Measurements from ENCODE around the gene PPP1R1C. TPM values are rescaled to one million over a fixed set of nuclear protein-coding genes. Genes with fewer than 3 reads are reported as not detected.

The PPP1R1C gene
- total RNA-seq, 4 donors from 2014 or later, result 0.96 to 4.3 TPM; not detected in 2

- intact Hi-C loops (cut with DNase I; ENCODE audit: low total_unique reads) (loop anchor here (1.0 kb wide), 1 partner anchor 20 kb away; no protein-coding TSS in a partner anchor), in situ Hi-C loops (cut with MboI; ENCODE audit: low pct_ligation_motif_present in 1 of 4, low pct_unique_long_range_greater_than_20kb in 1 of 4, low sequenced_read_pairs in 3 of 4) (no loop called here)
- DNase-seq, result no peak
- TF ChIP-seq CTCF (IDR thresholded peaks at IDR 0.05) (no peak), POLR2AphosphoS5 (IDR thresholded peaks at IDR 0.05) (no peak), EP300 (IDR thresholded peaks at IDR 0.05; ENCODE audit: low read depth) (no peak), POLR2A (IDR thresholded peaks at IDR 0.05) (no peak)
- Histone ChIP-seq H3K27me3 (no peaks in the 10 kb centered on the region), H3K4me1 (no peaks in the 10 kb centered on the region), H3K9me3 (peaks cover 0 to under 1% of the 10 kb centered on the region in 2 donors), H3K4me3 (no peak overlapping the region), H3K27ac (no peak overlapping the region), H3K36me3 (no peaks in the 10 kb centered on the region)
- WGBS, 2 donors (ENCODE audit: low coverage in 1 of 2), result 81 to 100% methylated on average over 1 to 5 of the region's 5 CpGs
Observed at GRCh38 chr2:182015334-182016109, 29.9 kb downstream of the PPP1R1C start.

GRCh38 chr2:182018218-182018617 is 32.6 kb downstream of the PPP1R1C start:
- Histone ChIP-seq H3K27ac (no peak overlapping the region), H3K4me1 (no peaks in the 10 kb centered on the region), H3K9me3 (peaks cover under 1 to 9% of the 10 kb centered on the region in 2 donors), H3K36me3 (no peaks in the 10 kb centered on the region), H3K4me3 (no peak overlapping the region), H3K27me3 (no peaks in the 10 kb centered on the region)
- intact Hi-C loops (cut with DNase I; ENCODE audit: low total_unique reads) (no loop called here), in situ Hi-C loops (cut with MboI; ENCODE audit: low pct_ligation_motif_present in 1 of 4, low pct_unique_long_range_greater_than_20kb in 1 of 4, low sequenced_read_pairs in 3 of 4) (no loop called here)
- no peak for TF ChIP-seq EP300 (IDR thresholded peaks at IDR 0.05; ENCODE audit: low read depth)
- no peak for TF ChIP-seq POLR2AphosphoS5 (IDR thresholded peaks at IDR 0.05)
- TF ChIP-seq POLR2A (IDR thresholded peaks at IDR 0.05), result no peak
- no peak for TF ChIP-seq CTCF (IDR thresholded peaks at IDR 0.05)
- WGBS, 2 donors (ENCODE audit: low coverage in 1 of 2), result 74 to 100% methylated on average over 1 of the region's 1 CpG
- no peak for DNase-seq

- Histone ChIP-seq H3K27me3 (no peaks in the 10 kb centered on the region), H3K9me3 (peaks cover 9 to 17% of the 10 kb centered on the region in 2 donors), H3K27ac (no peak overlapping the region), H3K36me3 (no peaks in the 10 kb centered on the region), H3K4me1 (no peaks in the 10 kb centered on the region), H3K4me3 (no peak overlapping the region)
- DNase-seq, result no peak
- in situ Hi-C loops (cut with MboI; ENCODE audit: low pct_ligation_motif_present in 1 of 4, low pct_unique_long_range_greater_than_20kb in 1 of 4, low sequenced_read_pairs in 3 of 4), result no loop called here
- intact Hi-C loops (cut with DNase I; ENCODE audit: low total_unique reads), result no loop called here
- no peak for TF ChIP-seq POLR2AphosphoS5 (IDR thresholded peaks at IDR 0.05)
- no peak for TF ChIP-seq POLR2A (IDR thresholded peaks at IDR 0.05)
- TF ChIP-seq CTCF (IDR thresholded peaks at IDR 0.05), result no peak
- TF ChIP-seq EP300 (IDR thresholded peaks at IDR 0.05; ENCODE audit: low read depth), result no peak
- 76 to 82% methylated on average over 2 of the region's 2 CpGs for WGBS, 2 donors (ENCODE audit: low coverage in 1 of 2)
Observed at GRCh38 chr2:182019731-182020130, 34.1 kb downstream of the PPP1R1C start.

GRCh38 chr2:182020286-182021070 is 34.8 kb downstream of the PPP1R1C start:
- no peaks in the 10 kb centered on the region for H3K27me3 ChIP-seq
- no peak overlapping the region for H3K4me3 ChIP-seq
- no peaks in the 10 kb centered on the region for H3K36me3 ChIP-seq
- 38 to 41% methylated on average over 4 of the region's 4 CpGs for WGBS, 2 donors (ENCODE audit: low coverage in 1 of 2)
- intact Hi-C loops (cut with DNase I; ENCODE audit: low total_unique reads) (no loop called here), in situ Hi-C loops (cut with MboI; ENCODE audit: low pct_ligation_motif_present in 1 of 4, low pct_unique_long_range_greater_than_20kb in 1 of 4, low sequenced_read_pairs in 3 of 4) (no loop called here)
- TF ChIP-seq POLR2AphosphoS5 (IDR thresholded peaks at IDR 0.05) (no peak), POLR2A (IDR thresholded peaks at IDR 0.05) (no peak), EP300 (IDR thresholded peaks at IDR 0.05; ENCODE audit: low read depth) (no peak), CTCF (IDR thresholded peaks at IDR 0.05) (no peak)
- H3K4me1 ChIP-seq, result no peaks in the 10 kb centered on the region
- peaks cover 9 to 17% of the 10 kb centered on the region in 2 donors for H3K9me3 ChIP-seq
- no peak for DNase-seq
- no peak overlapping the region for H3K27ac ChIP-seq

Data from transverse colon (tissue), 4 donors.